ENCODE results near the gene IL36A.

Gene IL36A

DNA sequence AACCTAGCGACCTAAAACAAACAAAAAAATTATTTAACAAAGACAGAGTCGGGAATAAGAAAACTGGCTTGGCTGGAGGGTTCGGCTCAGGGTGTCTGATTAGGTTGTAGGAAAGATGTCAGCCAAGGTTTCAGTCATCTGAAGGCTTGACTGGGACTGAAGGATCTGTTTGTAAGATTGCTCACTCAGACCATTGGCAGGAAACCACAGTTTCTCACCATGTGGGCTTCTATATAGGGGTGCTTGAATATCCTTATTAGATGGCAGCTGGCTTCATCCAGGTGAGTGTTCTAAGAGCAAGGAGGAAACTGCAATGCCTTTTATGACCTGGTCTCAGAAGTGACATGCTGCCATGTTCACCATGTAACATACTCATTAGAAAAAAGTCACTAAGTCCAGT, 48.4 kb downstream of the IL36A start:
- no peak for DNase-seq

DNA sequence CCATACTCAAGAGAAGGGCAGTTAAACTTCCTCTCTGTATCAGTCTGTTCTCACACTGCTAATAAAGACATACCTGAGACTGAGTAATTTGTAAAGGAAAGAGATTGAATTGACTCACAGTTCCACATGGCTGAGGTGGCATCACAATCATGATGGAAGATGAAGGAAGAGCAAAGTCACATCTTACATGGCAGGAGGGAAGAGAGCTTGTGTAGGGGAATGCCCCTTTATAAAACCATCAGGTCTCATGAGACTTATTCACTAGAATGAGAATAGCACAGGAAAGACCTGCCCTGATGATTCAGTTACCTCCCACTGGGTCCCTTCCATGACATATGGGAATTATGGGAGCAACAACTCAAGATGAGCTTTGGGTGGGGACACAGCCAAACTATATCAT, 48.8 kb downstream of the IL36A start:
- DNase-seq: peak; percentile 55 to 82

DNA sequence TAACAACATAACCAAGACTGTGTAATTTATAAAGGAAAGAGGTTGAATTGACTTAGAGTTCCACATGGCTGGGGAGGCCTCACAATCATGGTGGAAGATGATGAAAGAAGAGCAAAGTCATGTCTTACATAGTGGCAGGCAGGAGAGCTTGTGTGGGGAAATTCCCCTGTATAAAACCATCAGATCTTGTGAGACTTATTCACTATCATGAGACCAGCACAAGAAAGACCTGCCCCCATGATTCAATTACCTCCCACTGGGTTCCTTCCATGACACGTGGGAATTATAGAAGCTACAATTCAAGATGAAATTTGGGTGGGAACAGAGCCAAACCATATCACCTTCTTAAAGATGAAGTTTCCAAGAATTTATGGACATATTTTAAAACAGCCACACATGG, 51.3 kb downstream of the IL36A start:
- peak; percentile 78 to 95 for DNase-seq

DNA sequence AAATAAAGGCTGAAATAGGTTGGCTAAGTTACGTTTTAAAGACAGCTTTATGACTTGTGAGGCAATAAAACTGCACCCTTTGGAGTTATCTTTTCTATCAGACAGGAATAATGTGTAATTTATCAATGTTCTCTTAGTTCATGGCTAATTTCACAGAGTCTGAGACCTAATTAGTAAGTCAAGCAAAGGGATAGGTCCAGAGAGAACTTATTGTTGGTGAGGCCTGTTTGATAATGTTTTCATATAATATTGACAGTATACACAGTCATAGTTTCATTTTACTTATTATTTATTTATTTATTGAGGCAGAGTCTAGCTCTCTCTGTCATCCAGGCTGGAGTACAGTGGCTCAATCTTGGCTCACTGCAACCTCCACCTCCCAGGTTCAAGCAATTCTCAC, 51.9 kb downstream of the IL36A start:
- DNase-seq: no peak

Measured in inflammatory macrophage treated with lipopolysaccharide for 1 hour (primary cell).